ENCODE measurements around the gene SLC39A6. TPM values are rescaled to one million over a fixed set of nuclear protein-coding genes. Genes with fewer than 3 reads are reported as not detected.

The SLC39A6 gene
- total RNA-seq, 1 experiment from 2014 or later, result 70.5 TPM

GRCh38 chr18:36107477-36107876, 21.7 kb downstream of the SLC39A6 start (continued):
- TF ChIP-seq RAD21 (IDR thresholded peaks at IDR 0.05; ENCODE audit: low read depth) (no peak), TCF7L2 (IDR thresholded peaks at IDR 0.05; ENCODE audit: borderline replicate concordance, extremely low read depth, insufficient read depth, insufficient read length) (no peak), ZFX (IDR thresholded peaks at IDR 0.05) (no peak), EZH2 (IDR thresholded peaks at IDR 0.05) (no peak), ATF3 (IDR thresholded peaks at IDR 0.05) (no peak), SRF (IDR thresholded peaks at IDR 0.05; ENCODE audit: low read depth) (no peak), JUND (IDR thresholded peaks at IDR 0.05) (no peak)
- TF ChIP-seq, protein P1, sequence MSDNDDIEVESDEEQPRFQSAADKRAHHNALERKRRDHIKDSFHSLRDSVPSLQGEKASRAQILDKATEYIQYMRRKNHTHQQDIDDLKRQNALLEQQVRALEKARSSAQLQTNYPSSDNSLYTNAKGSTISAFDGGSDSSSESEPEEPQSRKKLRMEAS (IDR thresholded peaks at IDR 0.05), result no peak

GRCh38 chr18:36104749-36105148, 24.4 kb downstream of the SLC39A6 start:
- Histone ChIP-seq H3K79me2 (ENCODE audit: insufficient read depth, low read length) (no peaks in the 10 kb centered on the region), H3K4me1 (ENCODE audit: control insufficient read depth in 1 of 2, insufficient read depth in 2 of 2, low read length in 2 of 2) (no peaks in the 10 kb centered on the region), H3K4me2 (ENCODE audit: low read length) (no peak overlapping the region), H3K27ac (ENCODE audit: low read depth, low read length) (no peak overlapping the region), H3K9me2 (ENCODE audit: insufficient read depth) (no peaks in the 10 kb centered on the region), H3K36me3 (ENCODE audit: control insufficient read depth in 1 of 2, insufficient read depth in 2 of 2, low read length in 2 of 2) (peaks cover 4 to 8% of the 10 kb centered on the region in 2 experiments; a peak in 2 of 4 replicates), H3K27me3 (ENCODE audit: insufficient read depth, low read length) (no peaks in the 10 kb centered on the region), H3K9me3 (ENCODE audit: control insufficient read depth in 1 of 2, insufficient read depth in 1 of 2, low read depth in 1 of 2, low read length in 2 of 2) (peaks cover 0 to 7% of the 10 kb centered on the region in 2 experiments; a peak in 1 of 4 replicates), H3K9ac (ENCODE audit: low read length) (no peak overlapping the region), H3K4me3 (replicated peaks in 1 of 2; ENCODE audit: low read depth in 1 of 2, low read length in 2 of 2) (no peak overlapping the region), H4K20me1 (ENCODE audit: insufficient read depth) (no peaks in the 10 kb centered on the region), H2AFZ (ENCODE audit: low read depth, low read length, poor library complexity, severe bottlenecking) (no peak overlapping the region)
- no TSS peak for BruUV-seq (replicated peaks)
- ATAC-seq, result no peak
- RAD21 ChIA-PET (ENCODE audit: low non-redundant PET in 1 of 2, low total read pairs in 2 of 2, uncharacterized antibody in 2 of 2, unreplicated experiment in 2 of 2), result no interaction called here
- POLR2A ChIA-PET, result no interaction called here
- intact Hi-C loops (cut with micrococcal nuclease), result no loop called here
- no peak for DNase-seq (ENCODE audit: low read depth, low spot score)
- CTCF ChIA-PET, result interaction anchor here (1.4 kb wide), 1 partner anchor 9 kb away, joined by 5 read pairs; no protein-coding TSS in a partner anchor
- no peak for TF ChIP-seq FOSL1 (IDR thresholded peaks at IDR 0.05; ENCODE audit: low read depth)
- no peak for TF ChIP-seq YY1 (IDR thresholded peaks at IDR 0.05; ENCODE audit: extremely low read depth, insufficient replicate concordance, low read depth, low read length)
- TF ChIP-seq POLR2AphosphoS5 (IDR thresholded peaks at IDR 0.05; ENCODE audit: low read depth, low read length), result no peak
- TF ChIP-seq, protein P2, sequence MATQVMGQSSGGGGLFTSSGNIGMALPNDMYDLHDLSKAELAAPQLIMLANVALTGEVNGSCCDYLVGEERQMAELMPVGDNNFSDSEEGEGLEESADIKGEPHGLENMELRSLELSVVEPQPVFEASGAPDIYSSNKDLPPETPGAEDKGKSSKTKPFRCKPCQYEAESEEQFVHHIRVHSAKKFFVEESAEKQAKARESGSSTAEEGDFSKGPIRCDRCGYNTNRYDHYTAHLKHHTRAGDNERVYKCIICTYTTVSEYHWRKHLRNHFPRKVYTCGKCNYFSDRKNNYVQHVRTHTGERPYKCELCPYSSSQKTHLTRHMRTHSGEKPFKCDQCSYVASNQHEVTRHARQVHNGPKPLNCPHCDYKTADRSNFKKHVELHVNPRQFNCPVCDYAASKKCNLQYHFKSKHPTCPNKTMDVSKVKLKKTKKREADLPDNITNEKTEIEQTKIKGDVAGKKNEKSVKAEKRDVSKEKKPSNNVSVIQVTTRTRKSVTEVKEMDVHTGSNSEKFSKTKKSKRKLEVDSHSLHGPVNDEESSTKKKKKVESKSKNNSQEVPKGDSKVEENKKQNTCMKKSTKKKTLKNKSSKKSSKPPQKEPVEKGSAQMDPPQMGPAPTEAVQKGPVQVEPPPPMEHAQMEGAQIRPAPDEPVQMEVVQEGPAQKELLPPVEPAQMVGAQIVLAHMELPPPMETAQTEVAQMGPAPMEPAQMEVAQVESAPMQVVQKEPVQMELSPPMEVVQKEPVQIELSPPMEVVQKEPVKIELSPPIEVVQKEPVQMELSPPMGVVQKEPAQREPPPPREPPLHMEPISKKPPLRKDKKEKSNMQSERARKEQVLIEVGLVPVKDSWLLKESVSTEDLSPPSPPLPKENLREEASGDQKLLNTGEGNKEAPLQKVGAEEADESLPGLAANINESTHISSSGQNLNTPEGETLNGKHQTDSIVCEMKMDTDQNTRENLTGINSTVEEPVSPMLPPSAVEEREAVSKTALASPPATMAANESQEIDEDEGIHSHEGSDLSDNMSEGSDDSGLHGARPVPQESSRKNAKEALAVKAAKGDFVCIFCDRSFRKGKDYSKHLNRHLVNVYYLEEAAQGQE (IDR thresholded peaks at IDR 0.05; ENCODE audit: low read depth), result no peak
- TF ChIP-seq, protein P1 (IDR thresholded peaks at IDR 0.05), result no peak
- TF ChIP-seq ZFX (IDR thresholded peaks at IDR 0.05), result no peak
- TF ChIP-seq TCF7L2 (IDR thresholded peaks at IDR 0.05; ENCODE audit: borderline replicate concordance, extremely low read depth, insufficient read depth, insufficient read length), result no peak
- TF ChIP-seq EGR1 (IDR thresholded peaks at IDR 0.05; ENCODE audit: low read depth), result no peak
- TF ChIP-seq ZNF274 (IDR thresholded peaks at IDR 0.05; ENCODE audit: low read depth, low read length), result no peak
- TF ChIP-seq SIN3A (IDR thresholded peaks at IDR 0.05; ENCODE audit: low read depth), result no peak
- TF ChIP-seq ELF1 (IDR thresholded peaks at IDR 0.05; ENCODE audit: borderline replicate concordance, low read depth), result no peak
- no peak for TF ChIP-seq EZH2phosphoT487 (IDR thresholded peaks at IDR 0.05; ENCODE audit: borderline replicate concordance)
- TF ChIP-seq, protein P3, sequence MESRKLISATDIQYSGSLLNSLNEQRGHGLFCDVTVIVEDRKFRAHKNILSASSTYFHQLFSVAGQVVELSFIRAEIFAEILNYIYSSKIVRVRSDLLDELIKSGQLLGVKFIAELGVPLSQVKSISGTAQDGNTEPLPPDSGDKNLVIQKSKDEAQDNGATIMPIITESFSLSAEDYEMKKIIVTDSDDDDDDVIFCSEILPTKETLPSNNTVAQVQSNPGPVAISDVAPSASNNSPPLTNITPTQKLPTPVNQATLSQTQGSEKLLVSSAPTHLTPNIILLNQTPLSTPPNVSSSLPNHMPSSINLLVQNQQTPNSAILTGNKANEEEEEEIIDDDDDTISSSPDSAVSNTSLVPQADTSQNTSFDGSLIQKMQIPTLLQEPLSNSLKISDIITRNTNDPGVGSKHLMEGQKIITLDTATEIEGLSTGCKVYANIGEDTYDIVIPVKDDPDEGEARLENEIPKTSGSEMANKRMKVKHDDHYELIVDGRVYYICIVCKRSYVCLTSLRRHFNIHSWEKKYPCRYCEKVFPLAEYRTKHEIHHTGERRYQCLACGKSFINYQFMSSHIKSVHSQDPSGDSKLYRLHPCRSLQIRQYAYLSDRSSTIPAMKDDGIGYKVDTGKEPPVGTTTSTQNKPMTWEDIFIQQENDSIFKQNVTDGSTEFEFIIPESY (IDR thresholded peaks at IDR 0.05; ENCODE audit: extremely low read depth, insufficient replicate concordance, low read length), result no peak
- no peak for TF ChIP-seq EZH2 (IDR thresholded peaks at IDR 0.05)
- TF ChIP-seq CBX3 (IDR thresholded peaks at IDR 0.05; ENCODE audit: low read depth), result no peak
- no peak for TF ChIP-seq JUND (IDR thresholded peaks at IDR 0.05)
- TF ChIP-seq CEBPB (IDR thresholded peaks at IDR 0.05; ENCODE audit: low read depth), result no peak

All from HCT116 (cell line).